GF-D8 (cell line): ENCODE results near the gene DGKK.
"Not testable (repeated sequence)": the region's sequence is repeated elsewhere in the genome, so short reads cannot be mapped to it uniquely, and the experiment has no call there.

Experiments used
- DNase-seq: peaks from one replicate; lab custom pipeline; 2025; lab: John Stamatoyannopoulos, UW

The DGKK gene

GRCh38 chrX:50428174-50428573, 42.5 kb downstream of the DGKK start:
- no peak for DNase-seq

GRCh38 chrX:50407976-50408375, 62.6 kb downstream of the DGKK start:
- no peak for DNase-seq

DNA sequence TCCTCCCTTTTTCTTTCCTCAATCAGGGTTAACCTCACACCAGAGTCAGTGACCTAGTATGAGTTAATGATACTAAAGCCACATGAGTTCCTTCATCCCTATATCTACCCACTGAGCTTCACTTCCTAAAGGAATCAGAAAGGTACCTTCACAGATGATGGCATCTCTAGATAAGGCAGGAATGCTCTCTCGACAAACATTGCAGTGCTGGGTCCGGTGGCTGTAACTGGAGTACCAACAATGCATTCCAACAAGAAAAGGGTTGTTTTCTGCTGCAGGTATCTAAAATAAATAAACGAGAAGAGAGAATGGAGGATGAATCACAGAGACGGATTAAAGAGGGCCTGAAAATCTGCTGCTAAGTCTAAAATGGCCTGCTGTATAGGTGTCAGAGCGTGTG, 66.7 kb downstream of the DGKK start:
- no peak for DNase-seq

DNA sequence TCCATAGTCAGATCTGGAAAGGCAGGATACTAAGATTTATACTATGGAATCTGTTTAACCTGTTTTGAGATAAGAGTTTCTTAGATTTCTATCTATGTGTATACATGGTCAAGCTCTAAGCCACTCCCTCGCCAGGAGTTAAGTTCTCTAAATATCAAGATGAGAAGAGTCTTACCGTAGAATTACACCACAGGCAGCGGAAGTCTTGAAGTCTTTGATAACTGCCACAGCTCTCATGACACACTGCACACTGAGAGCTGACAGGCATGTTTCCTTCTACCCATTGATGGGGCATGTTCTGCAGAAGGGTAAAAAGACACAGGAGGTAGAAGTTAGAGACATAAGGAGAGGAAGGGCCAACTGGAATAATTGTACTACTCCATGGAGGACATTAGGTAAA, 67.7 kb downstream of the DGKK start:
- no peak for DNase-seq

- no peak for DNase-seq
Observed at GRCh38 chrX:50393902-50394301, 76.7 kb downstream of the DGKK start.

DNA sequence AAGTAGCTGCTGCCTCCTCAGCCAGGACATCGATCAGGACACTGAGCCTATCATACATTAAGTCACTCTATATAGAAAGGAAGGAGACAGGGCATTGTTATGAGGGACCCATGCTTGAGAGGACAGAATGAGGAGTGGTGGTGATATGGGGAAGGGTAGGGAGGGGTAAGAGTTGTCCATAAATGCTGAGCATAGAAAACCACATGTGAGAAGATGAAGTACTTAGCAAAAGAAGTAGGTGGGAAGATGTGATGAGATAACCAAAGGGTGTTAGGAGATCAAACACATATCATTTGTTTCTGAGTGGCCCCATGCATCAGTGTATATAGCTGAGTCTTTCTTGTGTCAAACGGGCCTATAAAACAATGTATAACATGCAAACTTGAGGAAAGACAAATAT, 84.1 kb downstream of the DGKK start:
- no peak for DNase-seq

DNA sequence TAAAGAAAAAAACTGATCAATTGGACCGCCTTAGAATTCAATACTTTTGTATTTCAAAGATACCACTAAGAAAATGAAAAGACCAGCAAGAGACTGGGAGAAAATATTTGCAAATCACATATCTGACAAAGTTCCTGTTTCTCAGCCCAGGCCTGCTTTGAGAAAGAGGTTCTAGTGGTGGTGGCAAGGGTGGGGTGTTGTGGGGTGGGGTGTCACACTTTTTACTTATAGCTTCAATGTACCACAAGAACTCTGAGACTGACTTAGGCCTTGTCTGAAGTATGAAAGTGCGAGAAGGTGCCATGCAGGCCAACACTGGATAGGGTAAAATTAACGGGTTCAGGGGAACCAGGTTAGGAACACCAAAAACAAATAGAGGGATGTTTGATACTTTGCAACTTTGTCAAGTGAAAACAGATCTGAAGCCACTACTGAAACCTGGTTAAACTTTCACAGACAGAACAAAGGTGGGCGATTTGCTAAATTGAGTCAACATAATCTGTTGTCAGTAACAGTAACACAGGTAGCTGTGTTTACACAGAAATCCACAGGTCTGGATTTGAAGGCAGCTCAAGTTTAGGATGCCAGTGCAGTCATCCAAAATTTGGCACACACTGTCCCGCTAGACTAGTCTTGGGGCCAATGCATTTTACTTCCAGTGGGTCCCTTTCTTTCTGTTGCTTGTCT, 88.8 kb downstream of the DGKK start:
- DNase-seq, result no peak

DNA sequence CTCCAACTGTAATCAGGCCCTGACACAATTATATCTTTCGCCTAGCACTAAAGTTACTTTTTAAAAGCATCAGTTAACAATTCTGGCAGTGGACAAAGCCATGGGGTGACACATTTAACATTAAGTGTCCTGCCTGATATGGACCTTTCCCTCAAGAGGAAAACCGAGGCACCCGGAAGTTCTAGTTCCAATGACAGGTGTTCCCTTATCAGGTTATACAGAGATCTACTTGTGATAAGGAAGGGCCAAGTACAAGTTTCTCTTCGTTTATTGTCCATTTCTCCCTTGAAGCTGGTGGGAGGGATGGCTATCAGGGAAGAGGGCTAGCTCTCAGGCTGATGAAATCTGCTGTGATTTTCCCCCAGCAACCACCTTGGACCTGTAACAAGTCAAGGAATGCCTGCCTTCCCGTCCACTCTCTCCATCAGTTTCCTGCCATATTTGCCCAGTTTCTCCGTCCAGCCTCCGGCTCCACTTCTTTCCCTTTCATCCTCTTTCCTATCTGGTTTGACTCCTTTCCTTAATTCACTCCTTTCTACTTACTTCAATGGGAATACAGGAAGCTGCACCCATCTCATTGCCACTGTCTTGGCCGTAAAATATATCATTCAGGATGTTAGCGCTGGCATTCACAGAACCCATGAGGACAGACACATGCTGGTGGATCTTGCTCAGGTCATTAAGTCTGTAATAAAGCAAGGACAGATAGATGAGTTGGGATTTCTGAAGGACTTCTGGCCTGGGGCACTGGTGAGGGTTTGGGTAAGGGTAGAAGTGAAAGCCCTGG, 95.0 kb downstream of the DGKK start:
- no peak for DNase-seq

DNA sequence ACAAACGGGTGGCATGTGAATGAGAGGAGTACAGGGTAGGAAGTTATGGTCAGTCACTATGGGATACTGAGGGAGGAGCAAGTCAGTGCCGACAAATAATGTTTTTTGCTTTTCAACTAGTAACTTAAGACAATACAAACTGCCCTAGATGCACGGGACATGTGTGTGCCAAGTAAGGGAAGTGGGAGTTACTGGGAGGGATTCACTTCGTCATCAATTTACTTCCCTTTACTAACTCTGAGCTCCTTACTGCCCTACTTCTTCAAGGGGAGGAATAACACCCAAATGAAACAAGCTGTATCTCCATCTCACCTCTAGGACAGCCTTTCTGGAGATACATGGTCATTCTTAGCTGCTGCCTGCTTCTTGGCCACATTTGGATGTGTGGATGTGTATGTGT, 97.7 kb downstream of the DGKK start:
- DNase-seq, result no peak

GRCh38 chrX:50343917-50344316, 126.7 kb downstream of the DGKK start:
- no peak for DNase-seq

DNA sequence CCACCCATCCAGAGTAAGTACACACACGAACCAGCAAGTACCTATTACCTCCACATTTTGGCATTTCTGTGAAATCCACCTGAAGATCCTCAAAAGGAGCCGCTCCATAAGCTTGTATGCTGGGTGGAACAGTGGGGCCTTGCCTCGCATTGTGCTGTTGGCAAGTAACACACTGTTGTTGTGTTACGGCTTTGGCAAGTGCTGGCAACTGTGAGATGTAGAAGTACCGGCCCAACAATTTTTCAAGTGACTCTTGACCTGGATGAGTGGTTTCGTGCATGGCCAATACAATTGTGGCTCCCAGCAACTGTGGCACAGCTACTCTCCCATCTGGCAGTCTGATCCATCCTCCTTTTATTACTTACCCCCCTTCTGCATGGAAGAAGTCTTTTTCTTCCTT, 137.3 kb downstream of the DGKK start:
- DNase-seq, result no peak

GRCh38 chrX:50332668-50333067, 138.0 kb downstream of the DGKK start:
- not testable (repeated sequence) for DNase-seq

- no peak for DNase-seq
Observed at GRCh38 chrX:50327235-50327634, 143.4 kb downstream of the DGKK start.
